HUES48 (cell line): ENCODE results near the gene CLASP2.

Source experiments
- H3K27ac ChIP-seq: one replicate; pipeline ENCODE4 v1.7.0; 2013; ENCODE audit warnings: low read depth, low read length, inconsistent platforms
- H3K27me3 ChIP-seq: 2 replicates; pipeline ENCODE4 v1.6.1; 2013; ENCODE audit warnings: mild to moderate bottlenecking, low read length; ENCODE audit not compliant: control insufficient read depth, insufficient read depth
- H3K36me3 ChIP-seq: 2 replicates; pipeline ENCODE4 v1.6.1; 2013; ENCODE audit warnings: low read length; ENCODE audit not compliant: control insufficient read depth, insufficient read depth
- H3K4me1 ChIP-seq: 2 replicates; pipeline ENCODE4 v1.6.1; 2013; ENCODE audit warnings: mild to moderate bottlenecking, low read length; ENCODE audit not compliant: control insufficient read depth, insufficient read depth
- H3K4me3 ChIP-seq: 2 replicates; pipeline ENCODE4 v1.5.1; 2013; ENCODE audit warnings: mild to moderate bottlenecking, low read depth, low read length
- H3K9ac ChIP-seq: 2 replicates; pipeline ENCODE4 v1.6.1; 2013; ENCODE audit warnings: mild to moderate bottlenecking, low read depth, low read length, moderate library complexity
- H3K9me3 ChIP-seq: 2 replicates; pipeline ENCODE4 v1.6.1; 2013; ENCODE audit warnings: low read length; ENCODE audit not compliant: control insufficient read depth, insufficient read depth

Gene CLASP2

GRCh38 chr3:33639889-33640288, 78.2 kb downstream of the CLASP2 start:
- Histone ChIP-seq H3K9me3 (no peaks in the 10 kb centered on the region), H3K4me3 (no peak overlapping the region), H3K9ac (no peak overlapping the region), H3K4me1 (peaks cover 11% of the 10 kb centered on the region), H3K36me3 (peaks cover 12% of the 10 kb centered on the region), H3K27me3 (no peaks in the 10 kb centered on the region), H3K27ac (no peak overlapping the region)

DNA sequence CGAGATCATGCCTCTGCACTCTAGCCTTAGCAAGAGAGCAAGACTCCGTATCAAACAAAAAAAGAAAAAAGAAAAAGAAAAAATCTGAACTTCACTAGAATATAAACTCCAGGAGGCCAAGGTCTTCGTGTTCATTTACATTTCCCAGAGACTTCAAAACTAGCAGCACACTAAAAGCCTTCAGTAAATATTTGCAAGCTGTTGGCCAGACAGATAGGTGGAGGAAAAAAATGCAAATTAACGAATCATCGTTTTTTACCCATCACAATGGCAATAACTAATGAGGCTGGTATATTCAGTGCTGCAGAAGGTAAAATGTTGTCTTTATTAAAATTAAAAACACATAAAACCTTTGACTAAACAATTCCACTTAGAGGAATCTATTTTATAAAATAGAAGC, 80.6 kb downstream of the CLASP2 start:
- peaks cover 2% of the 10 kb centered on the region; the same call in 1 of the 2 replicates for H3K36me3 ChIP-seq
- H3K4me3 ChIP-seq, result no peak overlapping the region
- H3K9ac ChIP-seq, result no peak overlapping the region
- H3K4me1 ChIP-seq, result peaks cover 11% of the 10 kb centered on the region; the same call in 1 of the 2 replicates
- H3K27ac ChIP-seq, result no peak overlapping the region
- H3K27me3 ChIP-seq, result no peaks in the 10 kb centered on the region
- no peaks in the 10 kb centered on the region for H3K9me3 ChIP-seq

DNA sequence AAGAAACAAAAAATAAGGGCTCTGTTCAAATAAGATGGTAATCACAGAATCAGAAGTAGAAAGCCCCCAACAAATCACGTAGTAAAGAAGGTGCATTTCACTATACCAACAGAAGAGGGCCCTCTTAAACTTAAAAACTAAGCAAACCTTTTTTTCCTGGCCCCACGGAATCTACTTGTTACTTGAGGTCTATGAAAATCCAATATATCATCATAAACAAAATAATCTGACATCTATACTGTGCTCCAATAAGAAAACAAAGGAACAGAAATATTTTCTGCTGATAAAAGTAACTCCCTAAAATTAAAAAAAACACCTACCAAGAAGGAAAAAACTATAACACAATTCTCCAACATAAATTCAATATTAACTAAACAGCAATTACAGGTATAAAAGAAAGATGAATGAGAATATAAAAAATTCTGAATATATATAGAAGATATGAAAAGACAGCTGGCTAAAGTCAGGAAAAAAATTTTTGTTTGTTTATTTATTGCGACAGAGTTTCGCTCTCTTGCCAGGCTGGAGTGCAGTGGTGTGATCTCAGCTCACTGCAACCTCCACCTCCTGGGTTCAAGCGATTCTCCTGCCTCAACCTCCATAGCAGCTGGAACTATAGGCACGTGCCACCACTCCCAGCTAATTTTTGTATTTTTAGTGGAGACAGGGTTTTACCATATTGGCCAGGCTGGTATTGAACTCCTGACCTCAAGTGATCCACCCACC, 81.8 kb downstream of the CLASP2 start:
- Histone ChIP-seq H3K27ac (no peak overlapping the region), H3K4me3 (no peak overlapping the region), H3K9ac (no peak overlapping the region), H3K27me3 (no peaks in the 10 kb centered on the region), H3K9me3 (no peaks in the 10 kb centered on the region), H3K36me3 (peaks cover 9% of the 10 kb centered on the region), H3K4me1 (peaks cover 11% of the 10 kb centered on the region; the same call in 1 of the 2 replicates)

- Histone ChIP-seq H3K4me3 (no peak overlapping the region), H3K4me1 (peaks cover 11% of the 10 kb centered on the region; the same call in 1 of the 2 replicates), H3K27ac (no peak overlapping the region), H3K27me3 (no peaks in the 10 kb centered on the region), H3K9me3 (no peaks in the 10 kb centered on the region), H3K36me3 (peaks cover 19% of the 10 kb centered on the region), H3K9ac (no peak overlapping the region)
These were observed 83.8 kb downstream of the CLASP2 start for GRCh38 chr3:33634262-33634661.

GRCh38 chr3:33629219-33629618, 88.8 kb downstream of the CLASP2 start:
- Histone ChIP-seq H3K27me3 (no peaks in the 10 kb centered on the region), H3K9me3 (no peaks in the 10 kb centered on the region), H3K36me3 (peaks cover 30% of the 10 kb centered on the region), H3K4me3 (no peak overlapping the region), H3K4me1 (0 out of 2 replicates have a peak, but pooled peaks cover 4% of the 10 kb centered on the region), H3K27ac (no peak overlapping the region), H3K9ac (no peak overlapping the region)

GRCh38 chr3:33624756-33625155, 93.3 kb downstream of the CLASP2 start:
- Histone ChIP-seq H3K9ac (no peak overlapping the region), H3K27me3 (no peaks in the 10 kb centered on the region), H3K9me3 (no peaks in the 10 kb centered on the region), H3K4me3 (no peak overlapping the region), H3K27ac (no peak overlapping the region), H3K36me3 (peaks cover 36% of the 10 kb centered on the region), H3K4me1 (no peaks in the 10 kb centered on the region)

- no peaks in the 10 kb centered on the region for H3K9me3 ChIP-seq
These were observed 105.0 kb downstream of the CLASP2 start for GRCh38 chr3:33613041-33613440.

DNA sequence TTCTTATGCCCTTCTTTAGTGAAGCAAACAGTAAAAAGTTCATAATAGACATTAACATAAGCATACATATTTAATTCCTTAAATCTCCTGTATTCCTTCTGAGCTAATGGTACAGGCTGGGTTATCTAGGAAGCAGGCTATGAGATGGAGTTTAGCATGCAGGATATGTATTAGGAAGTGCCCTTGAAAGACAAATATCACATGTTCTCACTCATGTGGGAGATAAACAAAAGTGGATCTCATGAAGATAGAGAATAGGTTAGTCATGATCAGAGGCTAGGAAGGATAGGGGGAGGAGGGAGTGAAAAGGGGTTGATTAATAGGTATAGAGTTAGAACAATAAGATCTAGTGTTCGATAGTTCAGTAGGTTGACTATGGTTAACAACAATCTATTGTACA, 105.4 kb downstream of the CLASP2 start:
- no peak overlapping the region for H3K4me3 ChIP-seq
- H3K9me3 ChIP-seq, result no peaks in the 10 kb centered on the region
- no peak overlapping the region for H3K27ac ChIP-seq
- H3K27me3 ChIP-seq, result no peaks in the 10 kb centered on the region
- peaks cover 15% of the 10 kb centered on the region for H3K36me3 ChIP-seq
- H3K4me1 ChIP-seq, result peaks cover 31% of the 10 kb centered on the region
- H3K9ac ChIP-seq, result no peak overlapping the region

More at GRCh38 chr3:33613041-33613440, 105.0 kb downstream of the CLASP2 start:
- Histone ChIP-seq H3K27me3 (no peaks in the 10 kb centered on the region), H3K9ac (no peak overlapping the region), H3K4me3 (no peak overlapping the region), H3K4me1 (peaks cover 31% of the 10 kb centered on the region), H3K36me3 (peaks cover 17% of the 10 kb centered on the region), H3K27ac (no peak overlapping the region)

DNA sequence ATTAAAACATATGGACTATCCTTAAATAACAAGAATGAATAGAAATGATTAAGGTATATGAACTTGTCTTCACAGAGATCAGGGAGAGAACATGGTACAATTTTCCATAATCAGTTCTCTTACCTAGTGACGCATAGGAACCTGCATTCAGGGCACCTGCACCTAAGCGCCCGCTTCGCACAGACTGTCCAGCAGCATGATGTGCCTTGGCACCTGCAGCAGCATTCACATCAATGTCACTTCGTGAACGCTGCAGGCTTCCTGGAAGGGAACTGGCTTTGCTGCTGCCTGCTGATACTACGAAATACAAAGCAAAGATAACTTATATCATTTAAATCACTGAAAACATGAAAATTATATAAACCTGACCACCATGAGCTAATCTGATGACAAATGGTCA, 115.2 kb downstream of the CLASP2 start:
- H3K27me3 ChIP-seq, result no peaks in the 10 kb centered on the region
- H3K9ac ChIP-seq, result no peak overlapping the region
- no peaks in the 10 kb centered on the region for H3K9me3 ChIP-seq
- H3K4me1 ChIP-seq, result no peaks in the 10 kb centered on the region
- H3K36me3 ChIP-seq, result peaks cover 76% of the 10 kb centered on the region
- H3K27ac ChIP-seq, result no peak overlapping the region
- H3K4me3 ChIP-seq, result no peak overlapping the region

- no peak overlapping the region for H3K4me3 ChIP-seq
- no peaks in the 10 kb centered on the region for H3K4me1 ChIP-seq
- no peaks in the 10 kb centered on the region for H3K9me3 ChIP-seq
- H3K27me3 ChIP-seq, result no peaks in the 10 kb centered on the region
- H3K36me3 ChIP-seq, result peaks cover 49% of the 10 kb centered on the region
- H3K9ac ChIP-seq, result no peak overlapping the region
- no peak overlapping the region for H3K27ac ChIP-seq
These were observed 120.8 kb downstream of the CLASP2 start for GRCh38 chr3:33597257-33597689.

GRCh38 chr3:33592999-33593398, 125.1 kb downstream of the CLASP2 start:
- Histone ChIP-seq H3K9me3 (no peaks in the 10 kb centered on the region), H3K27me3 (no peaks in the 10 kb centered on the region), H3K27ac (no peak overlapping the region), H3K4me1 (no peaks in the 10 kb centered on the region), H3K36me3 (peaks cover 44% of the 10 kb centered on the region), H3K9ac (no peak overlapping the region), H3K4me3 (no peak overlapping the region)
